Measurements from ENCODE around the gene SNX32.
"Not testable (repeated sequence)": the region's sequence is repeated elsewhere in the genome, so short reads cannot be mapped to it uniquely, and the experiment has no call there.

SNX32 gene

GRCh38 chr11:65821107-65821506 is 12.7 kb upstream of the SNX32 start:
- no peak for DNase-seq (ENCODE audit: extremely low read depth, low read depth)
- TF ChIP-seq CTCF (IDR thresholded peaks at IDR 0.05; ENCODE audit: low read depth, low read length) = no peak

GRCh38 chr11:65822776-65823528 is 10.8 kb upstream of the SNX32 start:
- no peak for TF ChIP-seq CTCF (IDR thresholded peaks at IDR 0.05; ENCODE audit: low read depth, low read length)
- DNase-seq (ENCODE audit: extremely low read depth, low read depth) = no peak

GRCh38 chr11:65826984-65827735 is 6.6 kb upstream of the SNX32 start:
- no peak for TF ChIP-seq CTCF (IDR thresholded peaks at IDR 0.05; ENCODE audit: low read depth, low read length)
- DNase-seq (ENCODE audit: extremely low read depth, low read depth) = no peak

GRCh38 chr11:65829459-65829858 is 4.3 kb upstream of the SNX32 start:
- no peak for TF ChIP-seq CTCF (IDR thresholded peaks at IDR 0.05; ENCODE audit: low read depth, low read length)
- no peak for DNase-seq (ENCODE audit: extremely low read depth, low read depth)

GRCh38 chr11:65832231-65832630 is 1.5 kb upstream of the SNX32 start:
- not testable (repeated sequence) for DNase-seq (ENCODE audit: extremely low read depth, low read depth)

GRCh38 chr11:65834202-65834601 is 439 bp downstream of the SNX32 start:
- no peak for TF ChIP-seq CTCF (IDR thresholded peaks at IDR 0.05; ENCODE audit: low read depth, low read length)
- no peak for DNase-seq (ENCODE audit: extremely low read depth, low read depth)

- no peak for TF ChIP-seq CTCF (IDR thresholded peaks at IDR 0.05; ENCODE audit: low read depth, low read length)
- no peak for DNase-seq (ENCODE audit: extremely low read depth, low read depth)
Measured at GRCh38 chr11:65842144-65842543, 8.4 kb downstream of the SNX32 start.
